Measurements from ENCODE around the gene FYB1.

The FYB1 gene

GRCh38 chr5:39218482-39219402 is 621 bp downstream of the FYB1 start:
- H3K27ac ChIP-seq (replicated peaks), result peak overlapping the region; percentile 71
- H3K27me3 ChIP-seq (ENCODE audit: insufficient read depth, poor library complexity, severe bottlenecking), result no peaks in the 10 kb centered on the region
- peak; percentile 56 to 68 for DNase-seq (ENCODE audit: low read depth in 1 of 2, low spot score in 1 of 2)
- H3K4me3 ChIP-seq (replicated peaks; ENCODE audit: insufficient read depth, low read length), result peak overlapping the region; percentile 28
- TF ChIP-seq, protein P1, sequence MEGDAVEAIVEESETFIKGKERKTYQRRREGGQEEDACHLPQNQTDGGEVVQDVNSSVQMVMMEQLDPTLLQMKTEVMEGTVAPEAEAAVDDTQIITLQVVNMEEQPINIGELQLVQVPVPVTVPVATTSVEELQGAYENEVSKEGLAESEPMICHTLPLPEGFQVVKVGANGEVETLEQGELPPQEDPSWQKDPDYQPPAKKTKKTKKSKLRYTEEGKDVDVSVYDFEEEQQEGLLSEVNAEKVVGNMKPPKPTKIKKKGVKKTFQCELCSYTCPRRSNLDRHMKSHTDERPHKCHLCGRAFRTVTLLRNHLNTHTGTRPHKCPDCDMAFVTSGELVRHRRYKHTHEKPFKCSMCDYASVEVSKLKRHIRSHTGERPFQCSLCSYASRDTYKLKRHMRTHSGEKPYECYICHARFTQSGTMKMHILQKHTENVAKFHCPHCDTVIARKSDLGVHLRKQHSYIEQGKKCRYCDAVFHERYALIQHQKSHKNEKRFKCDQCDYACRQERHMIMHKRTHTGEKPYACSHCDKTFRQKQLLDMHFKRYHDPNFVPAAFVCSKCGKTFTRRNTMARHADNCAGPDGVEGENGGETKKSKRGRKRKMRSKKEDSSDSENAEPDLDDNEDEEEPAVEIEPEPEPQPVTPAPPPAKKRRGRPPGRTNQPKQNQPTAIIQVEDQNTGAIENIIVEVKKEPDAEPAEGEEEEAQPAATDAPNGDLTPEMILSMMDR (IDR thresholded peaks at IDR 0.05; ENCODE audit: insufficient read depth, low read length), result no peak
- TF ChIP-seq SPI1 (IDR thresholded peaks at IDR 0.05; ENCODE audit: borderline replicate concordance, low read depth), result no peak
- TF ChIP-seq POLR2AphosphoS5 (IDR thresholded peaks at IDR 0.05; ENCODE audit: low read depth), result no peak
- TF ChIP-seq GABPA (IDR thresholded peaks at IDR 0.05; ENCODE audit: low read depth), result no peak
- TF ChIP-seq, protein P2, sequence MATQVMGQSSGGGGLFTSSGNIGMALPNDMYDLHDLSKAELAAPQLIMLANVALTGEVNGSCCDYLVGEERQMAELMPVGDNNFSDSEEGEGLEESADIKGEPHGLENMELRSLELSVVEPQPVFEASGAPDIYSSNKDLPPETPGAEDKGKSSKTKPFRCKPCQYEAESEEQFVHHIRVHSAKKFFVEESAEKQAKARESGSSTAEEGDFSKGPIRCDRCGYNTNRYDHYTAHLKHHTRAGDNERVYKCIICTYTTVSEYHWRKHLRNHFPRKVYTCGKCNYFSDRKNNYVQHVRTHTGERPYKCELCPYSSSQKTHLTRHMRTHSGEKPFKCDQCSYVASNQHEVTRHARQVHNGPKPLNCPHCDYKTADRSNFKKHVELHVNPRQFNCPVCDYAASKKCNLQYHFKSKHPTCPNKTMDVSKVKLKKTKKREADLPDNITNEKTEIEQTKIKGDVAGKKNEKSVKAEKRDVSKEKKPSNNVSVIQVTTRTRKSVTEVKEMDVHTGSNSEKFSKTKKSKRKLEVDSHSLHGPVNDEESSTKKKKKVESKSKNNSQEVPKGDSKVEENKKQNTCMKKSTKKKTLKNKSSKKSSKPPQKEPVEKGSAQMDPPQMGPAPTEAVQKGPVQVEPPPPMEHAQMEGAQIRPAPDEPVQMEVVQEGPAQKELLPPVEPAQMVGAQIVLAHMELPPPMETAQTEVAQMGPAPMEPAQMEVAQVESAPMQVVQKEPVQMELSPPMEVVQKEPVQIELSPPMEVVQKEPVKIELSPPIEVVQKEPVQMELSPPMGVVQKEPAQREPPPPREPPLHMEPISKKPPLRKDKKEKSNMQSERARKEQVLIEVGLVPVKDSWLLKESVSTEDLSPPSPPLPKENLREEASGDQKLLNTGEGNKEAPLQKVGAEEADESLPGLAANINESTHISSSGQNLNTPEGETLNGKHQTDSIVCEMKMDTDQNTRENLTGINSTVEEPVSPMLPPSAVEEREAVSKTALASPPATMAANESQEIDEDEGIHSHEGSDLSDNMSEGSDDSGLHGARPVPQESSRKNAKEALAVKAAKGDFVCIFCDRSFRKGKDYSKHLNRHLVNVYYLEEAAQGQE (IDR thresholded peaks at IDR 0.05; ENCODE audit: insufficient replicate concordance, low read depth), result no peak

GRCh38 chr5:39217365-39218281 is 1.7 kb downstream of the FYB1 start:
- no peak overlapping the region; the same call in 1 of the 2 replicates for H3K27ac ChIP-seq (replicated peaks)
- H3K27me3 ChIP-seq (ENCODE audit: insufficient read depth, poor library complexity, severe bottlenecking), result no peaks in the 10 kb centered on the region
- DNase-seq (ENCODE audit: low read depth in 1 of 2, low spot score in 1 of 2), result peak; percentile 52 to 83
- no peak overlapping the region for H3K4me3 ChIP-seq (replicated peaks; ENCODE audit: insufficient read depth, low read length)
- TF ChIP-seq SPI1 (IDR thresholded peaks at IDR 0.05; ENCODE audit: borderline replicate concordance, low read depth), result no peak
- TF ChIP-seq, protein P1 (IDR thresholded peaks at IDR 0.05; ENCODE audit: insufficient read depth, low read length), result peak; percentile 95

DNA sequence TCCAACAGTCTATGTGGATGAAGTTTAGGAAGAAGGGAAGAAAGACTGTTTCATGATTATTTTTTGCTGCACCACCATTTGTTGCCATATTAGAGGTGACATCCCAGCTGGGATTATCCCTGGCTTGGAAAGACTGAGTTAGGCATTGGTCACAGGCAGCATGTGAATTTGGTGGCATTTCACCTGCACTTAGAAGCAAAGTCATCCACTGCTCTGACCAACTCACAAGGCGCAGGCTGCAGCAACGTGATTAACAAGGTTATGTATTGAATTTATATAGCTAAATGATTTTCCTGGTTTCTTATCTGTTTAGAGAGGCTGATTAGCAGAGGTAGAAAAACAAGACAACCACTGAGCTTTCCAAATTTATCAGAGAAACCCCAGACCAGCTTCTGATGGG is 2.7 kb downstream of the FYB1 start:
- no peak overlapping the region for H3K4me3 ChIP-seq (replicated peaks; ENCODE audit: insufficient read depth, low read length)
- DNase-seq (ENCODE audit: low read depth in 1 of 2, low spot score in 1 of 2), result no peak
- no peak for TF ChIP-seq GABPA (IDR thresholded peaks at IDR 0.05; ENCODE audit: low read depth)
- no peak for TF ChIP-seq POLR2AphosphoS5 (IDR thresholded peaks at IDR 0.05; ENCODE audit: low read depth)
- TF ChIP-seq, protein P1 (IDR thresholded peaks at IDR 0.05; ENCODE audit: insufficient read depth, low read length), result no peak
- TF ChIP-seq, protein P2 (IDR thresholded peaks at IDR 0.05; ENCODE audit: insufficient replicate concordance, low read depth), result no peak
- no peak for TF ChIP-seq SPI1 (IDR thresholded peaks at IDR 0.05; ENCODE audit: borderline replicate concordance, low read depth)
- H3K27ac ChIP-seq (replicated peaks), result no peak overlapping the region
- H3K27me3 ChIP-seq (ENCODE audit: insufficient read depth, poor library complexity, severe bottlenecking), result no peaks in the 10 kb centered on the region

All from HL-60 (cell line).